Muscle layer of duodenum (tissue), 2 donors: ENCODE results near the gene LIN54.

Experiments
- H3K27ac ChIP-seq: one replicate; pipeline ENCODE4 v1.7.0; 2013; ENCODE audit warnings: mild to moderate bottlenecking, low read length
- H3K27me3 ChIP-seq: one replicate; pipeline ENCODE4 v1.7.0; 2013; ENCODE audit warnings: low read depth, mild to moderate bottlenecking, control low read depth, low read length
- H3K36me3 ChIP-seq, 2 donors: one replicate each; pipeline ENCODE4 v1.7.0; 2013; ENCODE audit warnings: low read length in 2 of 2, control low read depth in 1 of 2, mild to moderate bottlenecking in 1 of 2; ENCODE audit not compliant: insufficient read depth in 2 of 2, control insufficient read depth in 1 of 2
- H3K4me1 ChIP-seq, 2 donors: one replicate each; pipeline ENCODE4 v1.7.0; 2013; ENCODE audit warnings: low read length in 2 of 2, mild to moderate bottlenecking in 2 of 2, control low read depth in 1 of 2, moderate library complexity in 1 of 2; ENCODE audit not compliant: insufficient read depth in 2 of 2, control insufficient read depth in 1 of 2
- H3K4me3 ChIP-seq, 2 donors: one replicate each; pipeline ENCODE4 v1.7.0; 2013; ENCODE audit warnings: low read length in 2 of 2, low read depth in 1 of 2, mild to moderate bottlenecking in 1 of 2
- H3K9me3 ChIP-seq, 2 donors: one replicate each; pipeline ENCODE4 v1.7.0; 2013; ENCODE audit warnings: low read length in 2 of 2, control low read depth in 1 of 2, mild to moderate bottlenecking in 1 of 2; ENCODE audit not compliant: control insufficient read depth in 1 of 2
- donor health status: healthy.

LIN54 gene

GRCh38 chr4:82900411-82901182 lies 110.0 kb downstream of the LIN54 start, which contains the start of gene THAP9:
Gene THAP9 (plus strand): TSS chr4:82900735. CDS start chr4:82900803, 68 bp downstream.
- Histone ChIP-seq H3K9me3 (no peaks in the 10 kb centered on the region), H3K27ac (peak within 1 kb of the TSS; percentile 99), H3K4me3 (peak within 1 kb of the TSS; percentile 84 to 96), H3K36me3 (peaks cover 0 to 16% of the 10 kb centered on the region in 2 donors), H3K4me1 (peaks cover 13 to 35% of the 10 kb centered on the region in 2 donors), H3K27me3 (no peaks in the 10 kb centered on the region)

- Histone ChIP-seq H3K27me3 (no peaks in the 10 kb centered on the region), H3K4me3 (peak overlapping the region; percentile 84 to 96), H3K36me3 (peaks cover 0 to 16% of the 10 kb centered on the region in 2 donors), H3K4me1 (peaks cover 13 to 35% of the 10 kb centered on the region in 2 donors), H3K27ac (peak overlapping the region; percentile 99), H3K9me3 (no peaks in the 10 kb centered on the region)
These were observed 110.6 kb downstream of the LIN54 start for GRCh38 chr4:82900066-82900410.

GRCh38 chr4:82899374-82900065 lies 111.1 kb downstream of the LIN54 start:
- H3K36me3 ChIP-seq = peaks cover 2 to 16% of the 10 kb centered on the region in 2 donors
- H3K9me3 ChIP-seq = no peaks in the 10 kb centered on the region
- no peaks in the 10 kb centered on the region for H3K27me3 ChIP-seq
- peak overlapping the region; percentile 84 to 96 for H3K4me3 ChIP-seq
- peak overlapping the region; percentile 99 for H3K27ac ChIP-seq
- H3K4me1 ChIP-seq = peaks cover 13 to 35% of the 10 kb centered on the region in 2 donors

GRCh38 chr4:82898322-82899243 lies 112.0 kb downstream of the LIN54 start:
- Histone ChIP-seq H3K27ac (peak overlapping the region; percentile 99), H3K9me3 (no peaks in the 10 kb centered on the region), H3K27me3 (no peaks in the 10 kb centered on the region), H3K4me3 (peak overlapping the region; percentile 84 to 96), H3K36me3 (peaks cover 10 to 26% of the 10 kb centered on the region in 2 donors), H3K4me1 (peaks cover 13 to 35% of the 10 kb centered on the region in 2 donors)

GRCh38 chr4:82896755-82897154 lies 113.9 kb downstream of the LIN54 start:
- peaks cover 13 to 30% of the 10 kb centered on the region in 2 donors for H3K4me1 ChIP-seq
- no peaks in the 10 kb centered on the region for H3K27me3 ChIP-seq
- H3K9me3 ChIP-seq = no peaks in the 10 kb centered on the region
- H3K36me3 ChIP-seq = peaks cover 10 to 33% of the 10 kb centered on the region in 2 donors
- no peak overlapping the region for H3K27ac ChIP-seq
- no peak overlapping the region for H3K4me3 ChIP-seq

GRCh38 chr4:82893942-82894341 lies 116.7 kb downstream of the LIN54 start:
- H3K9me3 ChIP-seq = no peaks in the 10 kb centered on the region
- H3K27ac ChIP-seq = no peak overlapping the region
- peaks cover 10 to 35% of the 10 kb centered on the region in 2 donors for H3K36me3 ChIP-seq
- peaks cover 9 to 29% of the 10 kb centered on the region in 2 donors for H3K4me1 ChIP-seq
- no peaks in the 10 kb centered on the region for H3K27me3 ChIP-seq
- H3K4me3 ChIP-seq = no peak overlapping the region

GRCh38 chr4:82892467-82892802 lies 118.2 kb downstream of the LIN54 start:
- peaks cover 10 to 35% of the 10 kb centered on the region in 2 donors for H3K36me3 ChIP-seq
- no peaks in the 10 kb centered on the region for H3K9me3 ChIP-seq
- H3K27me3 ChIP-seq = no peaks in the 10 kb centered on the region
- H3K27ac ChIP-seq = no peak overlapping the region
- peaks cover 4 to 20% of the 10 kb centered on the region in 2 donors for H3K4me1 ChIP-seq
- H3K4me3 ChIP-seq = no peak overlapping the region

GRCh38 chr4:82891707-82892466 lies 118.7 kb downstream of the LIN54 start:
- peak overlapping the region; percentile 90 to 98 for H3K4me3 ChIP-seq
- H3K4me1 ChIP-seq = peaks cover under 1 to 20% of the 10 kb centered on the region in 2 donors
- peaks cover 10 to 33% of the 10 kb centered on the region in 2 donors for H3K36me3 ChIP-seq
- H3K27ac ChIP-seq = peak overlapping the region; percentile 95
- H3K27me3 ChIP-seq = no peaks in the 10 kb centered on the region
- H3K9me3 ChIP-seq = no peaks in the 10 kb centered on the region

GRCh38 chr4:82890901-82891706 lies 119.5 kb downstream of the LIN54 start, which contains the start of gene SEC31A:
Gene SEC31A (minus strand): TSS chr4:82891153. CDS start chr4:82881936, 9,217 bp downstream.
- Histone ChIP-seq H3K27ac (peak within 1 kb of the TSS; percentile 99), H3K36me3 (peaks cover 10 to 28% of the 10 kb centered on the region in 2 donors), H3K27me3 (no peaks in the 10 kb centered on the region), H3K9me3 (no peaks in the 10 kb centered on the region), H3K4me3 (peak within 1 kb of the TSS; percentile 90 to 98), H3K4me1 (peaks cover 0 to 27% of the 10 kb centered on the region in 2 donors)

GRCh38 chr4:82890528-82890900 lies 120.1 kb downstream of the LIN54 start:
- peaks cover 10 to 28% of the 10 kb centered on the region in 2 donors for H3K36me3 ChIP-seq
- peak overlapping the region; percentile 90 to 98 for H3K4me3 ChIP-seq
- H3K9me3 ChIP-seq = no peaks in the 10 kb centered on the region
- H3K27ac ChIP-seq = peak overlapping the region; percentile 99
- no peaks in the 10 kb centered on the region for H3K27me3 ChIP-seq
- peaks cover 0 to 33% of the 10 kb centered on the region in 2 donors for H3K4me1 ChIP-seq
